H1 (cell line): ENCODE data around the gene ANKRD17. TPM values are rescaled to one million over a fixed set of nuclear protein-coding genes. Genes with fewer than 3 reads are reported as not detected.

ENCODE experiments used
- CTCF ChIA-PET: fragments of 300-600 bp; sonication (Branson Sonifier 250); formaldehyde crosslinking; loops from one replicate; lab custom pipeline; 2021; ENCODE audit not compliant: partially characterized antibody; lab: Charles Lee
- POLR2A ChIA-PET: fragments of 300-600 bp; sonication (Branson Sonifier 250); formaldehyde crosslinking; loops from one replicate; lab custom pipeline; 2021; ENCODE audit warnings: inconsistent platforms; ENCODE audit not compliant: partially characterized antibody; lab: Charles Lee
- DNase-seq, 2 experiments: peaks; one replicate each; pipeline versions ENCODE4 v3.0.0 to v3.0.0-alpha.2; 2010 to 2022; ENCODE audit warnings: low spot score in 2 of 2, low read depth in 1 of 2, mixed read lengths in 1 of 2
- FAIRE-seq: peaks from 2 replicates; lab custom pipeline; 2011; peaks lifted over from hg19 to GRCh38; lab: Jason Lieb, UNC
- H2AFZ ChIP-seq: 2 replicates; pipeline ENCODE4 v1.8.1; 2012; ENCODE audit warnings: low read length, inconsistent platforms
- H2AK5ac ChIP-seq: 2 replicates; pipeline ENCODE4 v1.6.1; 2013; ENCODE audit warnings: low read depth, low read length
- H2BK120ac ChIP-seq: replicated peaks from 2 replicates; pipeline ENCODE3; 2013; ENCODE audit warnings: low read depth, low read length, inconsistent platforms
- H2BK12ac ChIP-seq: 2 replicates; pipeline ENCODE4 v1.6.1; 2013; ENCODE audit warnings: low read depth, low read length
- H2BK15ac ChIP-seq: 2 replicates; pipeline ENCODE4 v1.6.1; 2013; ENCODE audit warnings: low read length
- H2BK20ac ChIP-seq: 2 replicates; pipeline ENCODE4 v1.6.1; 2013; ENCODE audit warnings: low read length
- H2BK5ac ChIP-seq: 2 replicates; pipeline ENCODE4 v1.6.1; 2013; ENCODE audit warnings: low read depth, low read length
- H3K14ac ChIP-seq: 2 replicates; pipeline ENCODE4 v1.6.1; 2013; ENCODE audit warnings: inconsistent platforms; ENCODE audit not compliant: insufficient read length
- H3K18ac ChIP-seq: 2 replicates; pipeline ENCODE4 v1.6.1; 2013; ENCODE audit warnings: low read length; ENCODE audit errors: extremely low read depth
- H3K23ac ChIP-seq: 2 replicates; pipeline ENCODE4 v1.6.1; 2013; ENCODE audit warnings: inconsistent platforms; ENCODE audit not compliant: insufficient read length
- H3K23me2 ChIP-seq: 2 replicates; pipeline ENCODE4 v1.6.1; 2013; ENCODE audit warnings: low read depth, low read length
- H3K27ac ChIP-seq: 2 replicates; pipeline ENCODE4 v1.6.1; 2011; ENCODE audit warnings: low read depth, low read length, inconsistent platforms
- H3K27me3 ChIP-seq, 4 experiments: replicated peaks in 1 of 4; 1 replicate in 1 of 4; 2 replicates in 3 of 4; pipeline versions ENCODE4 v1.6.1 to v1.8.1; 2011 to 2013; ENCODE audit warnings: low read length in 3 of 4, mild to moderate bottlenecking in 3 of 4, inconsistent platforms in 2 of 4, mixed read lengths in 2 of 4, moderate library complexity in 1 of 4; ENCODE audit not compliant: control insufficient read depth in 3 of 4, insufficient read depth in 3 of 4; ENCODE audit errors: extremely low read depth in 1 of 4
- H3K36me3 ChIP-seq, 4 experiments: 2 replicates each; pipeline versions ENCODE4 v1.6.1 to v1.8.1; 2011 to 2013; ENCODE audit warnings: mild to moderate bottlenecking in 4 of 4, low read length in 3 of 4, moderate library complexity in 2 of 4, control low read depth in 1 of 4, inconsistent platforms in 1 of 4; ENCODE audit not compliant: insufficient read depth in 4 of 4, control insufficient read depth in 2 of 4
- H3K4ac ChIP-seq: replicated peaks from 2 replicates; pipeline ENCODE3; 2013; ENCODE audit warnings: low read length, low read depth, mixed read lengths, inconsistent platforms; ENCODE audit not compliant: insufficient read length
- H3K4me1 ChIP-seq, 4 experiments: replicated peaks in 1 of 4; 1 replicate in 1 of 4; 2 replicates in 3 of 4; pipeline versions ENCODE4 v1.6.1 to v1.8.1; 2011 to 2013; ENCODE audit warnings: low read length in 3 of 4, inconsistent platforms in 2 of 4, mixed read lengths in 1 of 4; ENCODE audit not compliant: insufficient read depth in 4 of 4, control insufficient read depth in 3 of 4
- H3K4me2 ChIP-seq, 2 experiments: 2 replicates each; pipeline versions ENCODE4 v1.6.1 to v1.8.1; 2011 to 2013; ENCODE audit warnings: low read depth in 2 of 2, low read length in 2 of 2, control low read depth in 1 of 2, inconsistent platforms in 1 of 2, mild to moderate bottlenecking in 1 of 2; ENCODE audit not compliant: insufficient read depth in 1 of 2
- H3K4me3 ChIP-seq, 4 experiments: fragments of 200-600, 300-600 bp in 1 of 4; sonication (generic), shearing (Covaris generic), sonication (Bioruptor Twin) in 1 of 4; 2 replicates each; pipeline versions ENCODE4 v1.5.1 to v1.8.1; 2011 to 2016; ENCODE audit warnings: low read length in 4 of 4, low read depth in 3 of 4, control low read depth in 2 of 4, inconsistent platforms in 2 of 4, mild to moderate bottlenecking in 2 of 4, mixed read lengths in 1 of 4, moderate library complexity in 1 of 4; ENCODE audit not compliant: insufficient read depth in 2 of 4; ENCODE audit errors: extremely low read depth in 1 of 4
- H3K56ac ChIP-seq: replicated peaks from 2 replicates; pipeline ENCODE3; 2013; ENCODE audit warnings: low read depth, mild to moderate bottlenecking, mixed read lengths, low read length, inconsistent platforms; ENCODE audit not compliant: insufficient read length
- H3K79me1 ChIP-seq: 2 replicates; pipeline ENCODE4 v1.6.1; 2013; ENCODE audit warnings: low read depth, low read length, control low read depth
- H3K79me2 ChIP-seq, 2 experiments: 2 replicates each; pipeline versions ENCODE4 v1.6.1 to v1.8.1; 2012 to 2013; ENCODE audit warnings: low read length in 2 of 2, mild to moderate bottlenecking in 2 of 2, inconsistent platforms in 1 of 2; ENCODE audit not compliant: insufficient read depth in 2 of 2, control insufficient read depth in 1 of 2
- H3K9ac ChIP-seq, 4 experiments: replicated peaks in 1 of 4; 1 replicate in 1 of 4; 2 replicates in 3 of 4; pipeline versions ENCODE4 v1.6.1 to v1.8.1; 2011 to 2013; ENCODE audit warnings: low read depth in 3 of 4, low read length in 3 of 4, control low read depth in 2 of 4, mild to moderate bottlenecking in 2 of 4, moderate library complexity in 2 of 4, inconsistent platforms in 1 of 4; ENCODE audit errors: extremely low read depth in 1 of 4
- H3K9me3 ChIP-seq, 2 experiments: 2 replicates each; pipeline versions ENCODE4 v1.6.1 to v1.8.1; 2012 to 2013; ENCODE audit warnings: mild to moderate bottlenecking in 2 of 2, moderate library complexity in 2 of 2, control low read depth in 1 of 2, inconsistent platforms in 1 of 2, low read depth in 1 of 2, low read length in 1 of 2, mixed read lengths in 1 of 2; ENCODE audit not compliant: insufficient read depth in 2 of 2
- H4K20me1 ChIP-seq, 2 experiments: replicated peaks in 1 of 2; 2 replicates each; pipeline versions ENCODE3 to v1.8.1; 2011 to 2013; ENCODE audit warnings: inconsistent platforms in 2 of 2, low read length in 2 of 2, mild to moderate bottlenecking in 1 of 2; ENCODE audit not compliant: insufficient read depth in 2 of 2, control insufficient read depth in 1 of 2
- H4K5ac ChIP-seq: 2 replicates; pipeline ENCODE4 v1.6.1; 2013; ENCODE audit warnings: low read length, low read depth, mixed read lengths, inconsistent platforms; ENCODE audit not compliant: insufficient read length
- H4K8ac ChIP-seq: 2 replicates; pipeline ENCODE4 v1.8.0; 2013; ENCODE audit warnings: mild to moderate bottlenecking, moderate library complexity, low read length, inconsistent platforms; ENCODE audit not compliant: insufficient read depth; ENCODE audit errors: extremely low read depth
- H4K91ac ChIP-seq: replicated peaks from 2 replicates; pipeline ENCODE3; 2013; ENCODE audit warnings: low read length, mixed read lengths, inconsistent platforms; ENCODE audit not compliant: insufficient read length
- BCL11A ChIP-seq, 2 experiments: IDR thresholded peaks; one replicate each; pipeline ENCODE4 v1.6.1; 2011; ENCODE audit warnings: low read depth in 2 of 2, low read length in 2 of 2, mild to moderate bottlenecking in 2 of 2
- CHD2 ChIP-seq: IDR thresholded peaks from 2 replicates; pipeline ENCODE4 v1.6.1; 2012; ENCODE audit warnings: low read length, improper control_type of control experiment
- CTBP2 ChIP-seq: IDR thresholded peaks from 2 replicates; pipeline ENCODE4 v1.7.0; 2011; ENCODE audit warnings: borderline replicate concordance, mild to moderate bottlenecking, moderate library complexity, mixed read lengths, low read length; ENCODE audit not compliant: insufficient read depth, insufficient read length
- PHF8 ChIP-seq: fragments of 200-600 bp; sonication (generic); conservative IDR thresholded peaks from 2 replicates; pipeline ENCODE4 v1.7.1; 2012; ENCODE audit warnings: low read depth, mild to moderate bottlenecking, inconsistent platforms, low read length, moderate library complexity
- POLR2AphosphoS5 ChIP-seq: IDR thresholded peaks from 2 replicates; pipeline ENCODE4 v1.6.1; 2011; ENCODE audit warnings: low read depth, low read length
- RBBP5 ChIP-seq: IDR thresholded peaks from 2 replicates; pipeline ENCODE4 v1.7.1; 2012; ENCODE audit warnings: low read depth, mild to moderate bottlenecking, inconsistent platforms, low read length, moderate library complexity, borderline replicate concordance
- SIX5 ChIP-seq: IDR thresholded peaks from 2 replicates; pipeline ENCODE4 v1.6.1; 2011; ENCODE audit warnings: mild to moderate bottlenecking, low read depth, low read length
- SRF ChIP-seq: IDR thresholded peaks from 2 replicates; pipeline ENCODE4 v1.6.1; 2011; ENCODE audit warnings: mild to moderate bottlenecking, low read depth, low read length, moderate library complexity
- TCF12 ChIP-seq: IDR thresholded peaks from 2 replicates; pipeline ENCODE4 v1.6.1; 2011; ENCODE audit warnings: low read depth, mild to moderate bottlenecking, low read length
- YY1 ChIP-seq: IDR thresholded peaks from 2 replicates; pipeline ENCODE4 v1.6.1; 2011; ENCODE audit warnings: low read depth, mild to moderate bottlenecking, low read length
- WGBS, 2 experiments: shearing (Covaris generic) in 1 of 2; methylation state at CpG; one replicate each; pipeline versions ENCODE4 v1.1.6 to v1.1.7; 2013 to 2015; ENCODE audit warnings: low lambda C conversion rate in 2 of 2, mixed read lengths in 2 of 2, inconsistent platforms in 1 of 2, low coverage in 1 of 2, missing lambda C conversion rate in 1 of 2; ENCODE audit not compliant: insufficient replicate concordance in 2 of 2, insufficient coverage in 1 of 2, insufficient read length in 1 of 2; ENCODE audit errors: extremely low coverage in 1 of 2, missing lambda C conversion rate in 1 of 2; 5-methylcytosine and 5-hydroxymethylcytosine counted together
- polyA plus RNA-seq, 7 experiments: library from polyadenylated mRNA; depleted of rRNA in 3 of 7; stranded (reverse) in 5 of 7; unstranded in 2 of 7; fragments of >200 nt in 5 of 7; fragments of 200-250 nt in 2 of 7; gene quantifications; 1 replicate in 5 of 7; 2 replicates in 1 of 7; 4 replicates in 1 of 7; pipeline versions ENCODE4 v1.2.1 to v1.2.3, GENCODE V29; 2011 to 2013; ENCODE audit warnings: missing spikeins in 2 of 7, mixed read lengths in 2 of 7
- total RNA-seq: library from RNA; stranded (reverse); fragmentation: NEBNext Ultra II Directional; extraction: Animal tissue kit (Norgen Biotek cat#: 25700); gene quantifications from 2 replicates; pipeline ENCODE4 v1.2.1, GENCODE V29; 2021
- TF ChIP-seq, protein P1 (sequence below): IDR thresholded peaks from 2 replicates; pipeline ENCODE4 v1.6.1; 2011; ENCODE audit warnings: low read depth, mild to moderate bottlenecking, low read length; ENCODE audit not compliant: insufficient read depth

ANKRD17 gene
- total and polyA plus RNA-seq, 2 of the 8 experiments (the other 6 are each of a cell fraction or from before 2014, with no cell fraction given), result 42.4 to 93.7 TPM

DNA sequence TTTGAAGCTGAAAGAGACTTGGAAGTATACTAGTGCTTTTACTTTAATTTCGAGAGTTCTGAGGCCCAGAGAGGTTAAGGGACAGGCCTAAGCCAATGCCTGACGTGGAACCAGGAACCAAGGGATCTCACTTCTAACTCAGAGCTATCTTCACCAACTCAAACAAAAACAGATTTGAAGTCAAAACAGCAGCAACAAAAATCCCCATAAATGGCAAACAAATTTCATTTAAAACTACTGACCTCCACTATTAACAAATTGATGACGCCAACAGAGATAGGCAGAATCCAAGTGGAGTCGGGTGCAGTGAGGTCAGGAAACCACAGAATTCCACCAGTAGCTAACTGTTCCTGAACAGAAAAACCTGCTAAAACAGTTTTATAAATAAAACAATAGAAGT, 194.1 kb downstream of the ANKRD17 start:
- Histone ChIP-seq H3K23ac (no peak overlapping the region), H2BK5ac (no peak overlapping the region), H4K20me1 (no peaks in the 10 kb centered on the region), H3K4ac (no peak overlapping the region), H2AFZ (no peak overlapping the region), H3K79me1 (no peaks in the 10 kb centered on the region; the same call in 1 of the 2 replicates), H3K4me1 (peaks cover 0 to 4% (median 1%) of the 10 kb centered on the region in 4 experiments; a peak in 2 of 7 replicates), H2BK20ac (no peak overlapping the region), H4K91ac (no peak overlapping the region), H4K8ac (no peak overlapping the region), H3K27me3 (no peaks in the 10 kb centered on the region), H3K36me3 (peaks cover 0 to 26% (median 13%) of the 10 kb centered on the region in 4 experiments; a peak in 5 of 8 replicates), H3K14ac (no peak overlapping the region), H3K27ac (no peak overlapping the region), H3K79me2 (peaks cover 0 to 12% of the 10 kb centered on the region in 2 experiments; a peak in 2 of 4 replicates), H2BK12ac (no peak overlapping the region), H2BK15ac (no peak overlapping the region), H2AK5ac (no peak overlapping the region), H3K4me3 (no peak overlapping the region), H3K56ac (no peak overlapping the region), H3K18ac (no peak overlapping the region), H3K9me3 (no peaks in the 10 kb centered on the region), H2BK120ac (no peak overlapping the region), H4K5ac (no peak overlapping the region), H3K23me2 (peaks cover 2% of the 10 kb centered on the region; the same call in 1 of the 2 replicates), H3K9ac (no peak overlapping the region), H3K4me2 (no peak overlapping the region)
- no peak for DNase-seq
- TF ChIP-seq POLR2AphosphoS5 (no peak), CHD2 (no peak), SIX5 (no peak), PHF8 (no peak), BCL11A (IDR thresholded peaks at IDR 0.05; ENCODE audit: low read depth in 2 of 2, low read length in 2 of 2) (no peak), TCF12 (no peak), SRF (no peak), CTBP2 (no peak), YY1 (no peak), RBBP5 (no peak)
- TF ChIP-seq, protein P1, sequence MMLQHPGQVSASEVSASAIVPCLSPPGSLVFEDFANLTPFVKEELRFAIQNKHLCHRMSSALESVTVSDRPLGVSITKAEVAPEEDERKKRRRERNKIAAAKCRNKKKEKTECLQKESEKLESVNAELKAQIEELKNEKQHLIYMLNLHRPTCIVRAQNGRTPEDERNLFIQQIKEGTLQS, result no peak
- WGBS, 2 experiments, result 83% methylated on average over 4 of the region's 4 CpGs; no CpG with 5 or more reads in 1 of the 2 experiments
- no peak for FAIRE-seq
- ChIA-PET CTCF (interaction anchor here (0.7 kb wide), 1 partner anchor 9 kb away, joined by 3 read pairs; no protein-coding TSS in a partner anchor), POLR2A (no interaction called here)
